Ishikawa (cell line): ENCODE measurements around the gene EMC8.

Experiments
- CEBPB ChIP-seq: IDR thresholded peaks from 2 replicates; pipeline ENCODE4 v1.6.1; 2012
- CREB1 ChIP-seq: IDR thresholded peaks from 2 replicates; pipeline ENCODE4 v1.6.1; 2012; ENCODE audit warnings: low read depth
- EP300 ChIP-seq: IDR thresholded peaks from 2 replicates; pipeline ENCODE4 v1.6.1; 2012; ENCODE audit warnings: borderline replicate concordance
- FOXM1 ChIP-seq: IDR thresholded peaks from 2 replicates; pipeline ENCODE4 v1.6.1; 2012; ENCODE audit warnings: low read depth, borderline replicate concordance
- MAX ChIP-seq: IDR thresholded peaks from 2 replicates; pipeline ENCODE4 v1.6.1; 2012
- NFIC ChIP-seq: IDR thresholded peaks from 2 replicates; pipeline ENCODE4 v1.6.1; 2012
- RAD21 ChIP-seq: IDR thresholded peaks from 2 replicates; pipeline ENCODE4 v1.6.1; 2012; ENCODE audit warnings: low read depth
- REST ChIP-seq: IDR thresholded peaks from 2 replicates; pipeline ENCODE4 v1.6.1; 2012; ENCODE audit warnings: low read depth, mild to moderate bottlenecking
- TAF1 ChIP-seq: IDR thresholded peaks from 2 replicates; pipeline ENCODE4 v1.6.1; 2012; ENCODE audit warnings: low read depth, mild to moderate bottlenecking
- TCF12 ChIP-seq: IDR thresholded peaks from 2 replicates; pipeline ENCODE4 v1.6.1; 2012; ENCODE audit warnings: low read depth
- TEAD4 ChIP-seq: IDR thresholded peaks from 2 replicates; pipeline ENCODE4 v1.6.1; 2012
- YY1 ChIP-seq: IDR thresholded peaks from 2 replicates; pipeline ENCODE4 v1.6.1; 2012; ENCODE audit warnings: low read depth
- ZBTB7A ChIP-seq: IDR thresholded peaks from 2 replicates; pipeline ENCODE4 v1.6.1; 2012; ENCODE audit warnings: low read depth
- TF ChIP-seq, protein P1 (sequence below): IDR thresholded peaks from 2 replicates; pipeline ENCODE4 v1.6.1; 2012

- TF ChIP-seq RAD21: no peak
- no peak for TF ChIP-seq TCF12
- no peak for TF ChIP-seq CEBPB
- no peak for TF ChIP-seq EP300
- TF ChIP-seq NFIC: no peak
- no peak for TF ChIP-seq TAF1
- no peak for TF ChIP-seq YY1
- TF ChIP-seq FOXM1: no peak
- no peak for TF ChIP-seq REST
- TF ChIP-seq CREB1: no peak
- no peak for TF ChIP-seq TEAD4
- TF ChIP-seq, protein P1, sequence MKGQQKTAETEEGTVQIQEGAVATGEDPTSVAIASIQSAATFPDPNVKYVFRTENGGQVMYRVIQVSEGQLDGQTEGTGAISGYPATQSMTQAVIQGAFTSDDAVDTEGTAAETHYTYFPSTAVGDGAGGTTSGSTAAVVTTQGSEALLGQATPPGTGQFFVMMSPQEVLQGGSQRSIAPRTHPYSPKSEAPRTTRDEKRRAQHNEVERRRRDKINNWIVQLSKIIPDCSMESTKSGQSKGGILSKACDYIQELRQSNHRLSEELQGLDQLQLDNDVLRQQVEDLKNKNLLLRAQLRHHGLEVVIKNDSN: no peak
- TF ChIP-seq MAX: no peak
- TF ChIP-seq ZBTB7A: no peak
Measured at GRCh38 chr16:85738923-85739715, 60.2 kb downstream of the EMC8 start.
